ENCODE data around the gene NCKAP5. TPM values are rescaled to one million over a fixed set of nuclear protein-coding genes. Genes with fewer than 3 reads are reported as not detected.

Gene NCKAP5
- total RNA-seq, 1 donor from 2014 or later, result 7.7 TPM

- H3K36me3 Mint-ChIP-seq, result no peaks in the 10 kb centered on the region
- DNase-seq (ENCODE audit: extremely low spot score, unreplicated experiment), result no peak
- no peak overlapping the region for H3K4me3 Mint-ChIP-seq
- no peak for TF ChIP-seq CTCF (conservative IDR thresholded peaks at IDR 0.05)
- H3K27ac Mint-ChIP-seq, result no peak overlapping the region
- peaks cover 5% of the 10 kb centered on the region for H3K27me3 Mint-ChIP-seq
- no peaks in the 10 kb centered on the region for H3K9me3 Mint-ChIP-seq
- H3K4me1 Mint-ChIP-seq (ENCODE audit: unreplicated experiment), result peaks cover 26% of the 10 kb centered on the region
Observed at GRCh38 chr2:133418021-133418420, 150.2 kb downstream of the NCKAP5 start.

GRCh38 chr2:133417415-133417814, 150.8 kb downstream of the NCKAP5 start:
- Mint-ChIP-seq H3K36me3 (no peaks in the 10 kb centered on the region), H3K4me3 (no peak overlapping the region), H3K4me1 (ENCODE audit: unreplicated experiment) (peaks cover 26% of the 10 kb centered on the region), H3K27me3 (peaks cover 5% of the 10 kb centered on the region), H3K27ac (no peak overlapping the region), H3K9me3 (no peaks in the 10 kb centered on the region)
- TF ChIP-seq CTCF (conservative IDR thresholded peaks at IDR 0.05), result no peak
- DNase-seq (ENCODE audit: extremely low spot score, unreplicated experiment), result no peak

GRCh38 chr2:133416736-133417135, 151.5 kb downstream of the NCKAP5 start:
- Mint-ChIP-seq H3K27ac (no peak overlapping the region), H3K27me3 (peaks cover 1% of the 10 kb centered on the region), H3K4me1 (ENCODE audit: unreplicated experiment) (peaks cover 21% of the 10 kb centered on the region), H3K9me3 (no peaks in the 10 kb centered on the region), H3K36me3 (no peaks in the 10 kb centered on the region), H3K4me3 (no peak overlapping the region)
- TF ChIP-seq CTCF (conservative IDR thresholded peaks at IDR 0.05), result no peak
- no peak for DNase-seq (ENCODE audit: extremely low spot score, unreplicated experiment)

- H3K36me3 Mint-ChIP-seq, result no peaks in the 10 kb centered on the region
- no peak for DNase-seq (ENCODE audit: extremely low spot score, unreplicated experiment)
- TF ChIP-seq CTCF (conservative IDR thresholded peaks at IDR 0.05), result no peak
- H3K27ac Mint-ChIP-seq, result no peak overlapping the region
- no peaks in the 10 kb centered on the region for H3K27me3 Mint-ChIP-seq
- H3K4me3 Mint-ChIP-seq, result no peak overlapping the region
- H3K4me1 Mint-ChIP-seq (ENCODE audit: unreplicated experiment), result peaks cover 15% of the 10 kb centered on the region
- no peaks in the 10 kb centered on the region for H3K9me3 Mint-ChIP-seq
Observed at GRCh38 chr2:133416146-133416545, 152.1 kb downstream of the NCKAP5 start.

GRCh38 chr2:133415210-133415876, 152.9 kb downstream of the NCKAP5 start:
- Mint-ChIP-seq H3K9me3 (no peaks in the 10 kb centered on the region), H3K4me1 (ENCODE audit: unreplicated experiment) (peaks cover 15% of the 10 kb centered on the region), H3K36me3 (no peaks in the 10 kb centered on the region), H3K27ac (no peak overlapping the region), H3K27me3 (no peaks in the 10 kb centered on the region), H3K4me3 (no peak overlapping the region)
- no peak for TF ChIP-seq CTCF (conservative IDR thresholded peaks at IDR 0.05)
- DNase-seq (ENCODE audit: extremely low spot score, unreplicated experiment), result no peak
